KMS-11 (cell line): ENCODE data around the gene DNAJC17.

ENCODE experiments used
- H2AFZ ChIP-seq: fragments of 200-600 bp; sonication (generic); 2 replicates; pipeline ENCODE4 v1.6.1; 2016; ENCODE audit warnings: antibody characterized with exemption, mixed run types, low read depth
- H3K27ac ChIP-seq: fragments of 200-600 bp; sonication (generic); 2 replicates; pipeline ENCODE4 v1.6.1; 2016; ENCODE audit warnings: mild to moderate bottlenecking, mixed run types
- H3K27me3 ChIP-seq: fragments of 200-600 bp; sonication (generic); 2 replicates; pipeline ENCODE4 v1.6.1; 2017; ENCODE audit warnings: mild to moderate bottlenecking, low read depth, mixed run types, moderate library complexity; ENCODE audit not compliant: insufficient read depth
- H3K36me3 ChIP-seq: fragments of 200-600 bp; sonication (generic); 2 replicates; pipeline ENCODE4 v1.6.1; 2017; ENCODE audit warnings: mild to moderate bottlenecking, mixed run types; ENCODE audit not compliant: insufficient read depth
- H3K4me1 ChIP-seq: fragments of 200-600 bp; sonication (generic); 2 replicates; pipeline ENCODE4 v1.6.1; 2016; ENCODE audit warnings: mild to moderate bottlenecking, low read depth, mixed run types; ENCODE audit not compliant: poor library complexity, severe bottlenecking
- H3K4me2 ChIP-seq: fragments of 200-600 bp; sonication (generic); 2 replicates; pipeline ENCODE4 v1.7.0; 2016; ENCODE audit warnings: mild to moderate bottlenecking, mixed run types
- H3K4me3 ChIP-seq: fragments of 200-600 bp; sonication (generic); IDR thresholded peaks from 2 replicates; pipeline ENCODE4 v1.6.1; 2017; ENCODE audit warnings: low read depth, low read length, mixed read lengths; ENCODE audit not compliant: insufficient read depth
- H3K79me2 ChIP-seq: fragments of 200-600 bp; sonication (generic); 2 replicates; pipeline ENCODE4 v1.6.1; 2016; ENCODE audit warnings: low read depth, mixed run types; ENCODE audit not compliant: insufficient read depth
- H3K9ac ChIP-seq: fragments of 200-600 bp; sonication (generic); 2 replicates; pipeline ENCODE4 v1.6.1; 2016; ENCODE audit warnings: mild to moderate bottlenecking, mixed run types
- H4K20me1 ChIP-seq: fragments of 200-600 bp; sonication (generic); 2 replicates; pipeline ENCODE4 v1.6.1; 2016; ENCODE audit warnings: mild to moderate bottlenecking, mixed run types; ENCODE audit not compliant: insufficient read depth
- CTCF ChIP-seq: fragments of 200-600 bp; sonication (generic); conservative IDR thresholded peaks from 2 replicates; pipeline ENCODE4 v1.6.1; 2017; ENCODE audit warnings: low read depth, mild to moderate bottlenecking, antibody characterized with exemption, low read length, moderate library complexity, mixed read lengths

The DNAJC17 gene

GRCh38 chr15:40764629-40765103 lies 42.6 kb downstream of the DNAJC17 start:
- H3K36me3 ChIP-seq = no peaks in the 10 kb centered on the region
- H2AFZ ChIP-seq = peak overlapping the region; percentile 81; the same call in 1 of the 2 replicates
- H3K4me3 ChIP-seq = no peak overlapping the region
- H3K4me2 ChIP-seq = peak overlapping the region; percentile 86
- H4K20me1 ChIP-seq = no peaks in the 10 kb centered on the region
- H3K9ac ChIP-seq = peak overlapping the region; percentile 42; the same call in 1 of the 2 replicates
- peaks cover 32% of the 10 kb centered on the region for H3K4me1 ChIP-seq
- H3K27me3 ChIP-seq = peaks cover 14% of the 10 kb centered on the region
- H3K27ac ChIP-seq = no peak overlapping the region
- TF ChIP-seq CTCF = no peak
- no peaks in the 10 kb centered on the region for H3K79me2 ChIP-seq

GRCh38 chr15:40763801-40764628 lies 43.3 kb downstream of the DNAJC17 start, which contains the start of gene GCHFR:
GCHFR (plus strand) TSS chr15:40764068; CDS start chr15:40764181, 113 bp downstream.
- Histone ChIP-seq H4K20me1 (no peaks in the 10 kb centered on the region), H3K4me2 (peak within 1 kb of the TSS; percentile 86), H3K4me1 (peaks cover 32% of the 10 kb centered on the region), H3K79me2 (no peaks in the 10 kb centered on the region), H2AFZ (peak within 1 kb of the TSS; percentile 81), H3K27me3 (peaks cover 14% of the 10 kb centered on the region), H3K36me3 (no peaks in the 10 kb centered on the region), H3K4me3 (no peak within 1 kb of the TSS), H3K27ac (no peak within 1 kb of the TSS), H3K9ac (peak within 1 kb of the TSS; percentile 42; the same call in 1 of the 2 replicates)
- TF ChIP-seq CTCF = peak; percentile 27; the same call in 1 of the 2 replicates

GRCh38 chr15:40762919-40763800 lies 44.1 kb downstream of the DNAJC17 start:
- peak overlapping the region; percentile 42; the same call in 1 of the 2 replicates for H3K9ac ChIP-seq
- TF ChIP-seq CTCF = no peak
- H3K4me1 ChIP-seq = peaks cover 32% of the 10 kb centered on the region
- no peaks in the 10 kb centered on the region for H3K36me3 ChIP-seq
- H3K27ac ChIP-seq = no peak overlapping the region
- H3K27me3 ChIP-seq = peaks cover 14% of the 10 kb centered on the region
- peak overlapping the region; percentile 81 for H2AFZ ChIP-seq
- H3K4me2 ChIP-seq = peak overlapping the region; percentile 86
- no peaks in the 10 kb centered on the region for H3K79me2 ChIP-seq
- no peak overlapping the region for H3K4me3 ChIP-seq
- no peaks in the 10 kb centered on the region for H4K20me1 ChIP-seq

GRCh38 chr15:40759961-40760360 lies 47.3 kb downstream of the DNAJC17 start:
- H3K4me1 ChIP-seq = peaks cover 21% of the 10 kb centered on the region
- no peak overlapping the region for H3K27ac ChIP-seq

More at GRCh38 chr15:40759961-40760360, 47.3 kb downstream of the DNAJC17 start:
- Histone ChIP-seq H3K4me2 (no peak overlapping the region), H3K36me3 (no peaks in the 10 kb centered on the region), H4K20me1 (no peaks in the 10 kb centered on the region), H3K4me3 (no peak overlapping the region), H2AFZ (no peak overlapping the region), H3K79me2 (no peaks in the 10 kb centered on the region; the same call in 1 of the 2 replicates), H3K27me3 (peaks cover 14% of the 10 kb centered on the region), H3K9ac (no peak overlapping the region)
- TF ChIP-seq CTCF = no peak
